ENCODE results near the gene PDE10A. TPM values are rescaled to one million over a fixed set of nuclear protein-coding genes. Genes with fewer than 3 reads are reported as not detected.

Gene PDE10A
- total RNA-seq, 1 donor from 2014 or later: 5.4 TPM

DNA sequence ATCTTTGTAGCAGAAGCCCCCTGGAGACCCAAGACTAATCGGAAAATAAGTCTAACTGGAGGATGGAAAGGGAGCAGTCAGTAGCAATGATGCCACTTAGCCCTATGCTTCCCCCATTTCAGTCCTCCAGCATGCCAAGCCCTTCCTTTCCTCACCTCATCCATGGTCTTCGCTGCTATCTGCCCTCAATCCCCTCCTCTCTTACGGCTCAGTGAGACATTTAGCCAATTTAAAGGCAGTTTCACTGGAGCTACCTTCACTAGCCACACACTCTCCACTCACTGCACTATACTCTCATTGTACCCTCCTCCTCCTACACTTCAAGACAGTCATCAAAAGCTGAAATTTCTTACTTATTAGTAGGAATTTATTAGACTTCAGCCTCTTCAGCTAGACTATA, 111.2 kb downstream of the PDE10A start:
- no peak overlapping the region for H3K4me2 ChIP-seq (ENCODE audit: low read length)
- no peaks in the 10 kb centered on the region for H3K9me3 Mint-ChIP-seq (ENCODE audit: unreplicated experiment)
- H3K27ac ChIP-seq (ENCODE audit: low read depth, low read length): no peak overlapping the region
- H3K36me3 Mint-ChIP-seq (ENCODE audit: low read depth, unreplicated experiment): no peaks in the 10 kb centered on the region
- no peak overlapping the region for H3K4me3 ChIP-seq (ENCODE audit: insufficient read depth, low read depth, low read length)
- H3K9me3 ChIP-seq (ENCODE audit: insufficient read depth, low read depth, low read length): no peaks in the 10 kb centered on the region
- no peaks in the 10 kb centered on the region for H3K4me1 Mint-ChIP-seq (ENCODE audit: low read depth, unreplicated experiment)
- TF ChIP-seq EZH2 (IDR thresholded peaks at IDR 0.05; ENCODE audit: insufficient read depth, low read length): no peak
- TF ChIP-seq, protein P1, sequence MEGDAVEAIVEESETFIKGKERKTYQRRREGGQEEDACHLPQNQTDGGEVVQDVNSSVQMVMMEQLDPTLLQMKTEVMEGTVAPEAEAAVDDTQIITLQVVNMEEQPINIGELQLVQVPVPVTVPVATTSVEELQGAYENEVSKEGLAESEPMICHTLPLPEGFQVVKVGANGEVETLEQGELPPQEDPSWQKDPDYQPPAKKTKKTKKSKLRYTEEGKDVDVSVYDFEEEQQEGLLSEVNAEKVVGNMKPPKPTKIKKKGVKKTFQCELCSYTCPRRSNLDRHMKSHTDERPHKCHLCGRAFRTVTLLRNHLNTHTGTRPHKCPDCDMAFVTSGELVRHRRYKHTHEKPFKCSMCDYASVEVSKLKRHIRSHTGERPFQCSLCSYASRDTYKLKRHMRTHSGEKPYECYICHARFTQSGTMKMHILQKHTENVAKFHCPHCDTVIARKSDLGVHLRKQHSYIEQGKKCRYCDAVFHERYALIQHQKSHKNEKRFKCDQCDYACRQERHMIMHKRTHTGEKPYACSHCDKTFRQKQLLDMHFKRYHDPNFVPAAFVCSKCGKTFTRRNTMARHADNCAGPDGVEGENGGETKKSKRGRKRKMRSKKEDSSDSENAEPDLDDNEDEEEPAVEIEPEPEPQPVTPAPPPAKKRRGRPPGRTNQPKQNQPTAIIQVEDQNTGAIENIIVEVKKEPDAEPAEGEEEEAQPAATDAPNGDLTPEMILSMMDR (IDR thresholded peaks at IDR 0.05; ENCODE audit: insufficient read depth, low read depth, low read length): no peak
- DNase-seq (ENCODE audit: low read depth) (no peak), FAIRE-seq (no peak)
- H2AFZ ChIP-seq (ENCODE audit: low read depth, low read length): no peak overlapping the region
- no peaks in the 10 kb centered on the region for H3K27me3 ChIP-seq (ENCODE audit: insufficient read depth, low read length)
- H3K4me3 Mint-ChIP-seq (ENCODE audit: unreplicated experiment): no peak overlapping the region
- no peaks in the 10 kb centered on the region for H3K27me3 Mint-ChIP-seq (ENCODE audit: low read depth, unreplicated experiment)
- H4K20me1 ChIP-seq (ENCODE audit: insufficient read depth, low read length): no peaks in the 10 kb centered on the region
- no peak overlapping the region for H3K27ac Mint-ChIP-seq (ENCODE audit: unreplicated experiment)
- H3K36me3 ChIP-seq (ENCODE audit: insufficient read depth, low read length): no peaks in the 10 kb centered on the region
- H3K79me2 ChIP-seq (ENCODE audit: insufficient read depth, low read length): no peaks in the 10 kb centered on the region
- no peak overlapping the region for H3K9ac ChIP-seq (ENCODE audit: low read length)
- H3K4me1 ChIP-seq (ENCODE audit: insufficient read depth, low read length): no peaks in the 10 kb centered on the region

DNA sequence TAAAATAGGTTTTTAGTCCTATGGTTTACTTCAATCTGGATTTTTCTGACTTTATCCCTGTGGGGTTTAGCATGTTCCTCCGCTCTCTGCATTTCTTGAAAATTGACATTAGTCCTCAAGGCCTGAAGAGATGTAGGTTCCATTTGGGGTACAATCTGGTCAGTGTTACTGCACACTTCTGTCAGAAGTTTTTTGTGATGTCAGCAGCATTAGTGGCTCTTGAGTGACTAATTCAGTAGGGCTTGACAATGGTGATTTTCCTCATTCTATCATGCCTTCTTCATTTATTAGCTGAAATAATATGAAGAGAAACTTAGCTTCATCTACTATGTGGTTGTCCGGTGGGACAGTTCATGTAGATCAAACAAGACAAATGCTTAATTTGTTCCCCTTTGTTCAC, 114.6 kb downstream of the PDE10A start:
- no peak for DNase-seq (ENCODE audit: low read depth)
- Histone ChIP-seq H3K4me1 (ENCODE audit: insufficient read depth, low read length) (no peaks in the 10 kb centered on the region), H3K36me3 (ENCODE audit: insufficient read depth, low read length) (no peaks in the 10 kb centered on the region), H3K27ac (ENCODE audit: low read depth, low read length) (no peak overlapping the region), H3K79me2 (ENCODE audit: insufficient read depth, low read length) (no peaks in the 10 kb centered on the region), H3K9me3 (ENCODE audit: insufficient read depth, low read depth, low read length) (no peaks in the 10 kb centered on the region), H3K9ac (ENCODE audit: low read length) (no peak overlapping the region), H3K4me2 (ENCODE audit: low read length) (no peak overlapping the region), H3K4me3 (ENCODE audit: insufficient read depth, low read depth, low read length) (no peak overlapping the region), H2AFZ (ENCODE audit: low read depth, low read length) (no peak overlapping the region), H3K27me3 (ENCODE audit: insufficient read depth, low read length) (no peaks in the 10 kb centered on the region), H4K20me1 (ENCODE audit: insufficient read depth, low read length) (no peaks in the 10 kb centered on the region)
- Mint-ChIP-seq H3K9me3 (ENCODE audit: unreplicated experiment) (no peaks in the 10 kb centered on the region), H3K4me3 (ENCODE audit: unreplicated experiment) (no peak overlapping the region), H3K27ac (ENCODE audit: unreplicated experiment) (no peak overlapping the region), H3K27me3 (ENCODE audit: low read depth, unreplicated experiment) (peaks cover 3% of the 10 kb centered on the region), H3K36me3 (ENCODE audit: low read depth, unreplicated experiment) (no peaks in the 10 kb centered on the region), H3K4me1 (ENCODE audit: low read depth, unreplicated experiment) (no peaks in the 10 kb centered on the region)
- TF ChIP-seq EZH2 (IDR thresholded peaks at IDR 0.05; ENCODE audit: insufficient read depth, low read length): no peak
- TF ChIP-seq, protein P1 (IDR thresholded peaks at IDR 0.05; ENCODE audit: insufficient read depth, low read depth, low read length): no peak
- FAIRE-seq: no peak

GRCh38 chr6:165545806-165546205, 117.2 kb downstream of the PDE10A start:
- H3K27me3 ChIP-seq (ENCODE audit: insufficient read depth, low read length): no peaks in the 10 kb centered on the region
- no peaks in the 10 kb centered on the region for H3K79me2 ChIP-seq (ENCODE audit: insufficient read depth, low read length)
- H4K20me1 ChIP-seq (ENCODE audit: insufficient read depth, low read length): no peaks in the 10 kb centered on the region
- H3K27ac ChIP-seq (ENCODE audit: low read depth, low read length): no peak overlapping the region
- no peak overlapping the region for H3K4me3 Mint-ChIP-seq (ENCODE audit: unreplicated experiment)
- H3K36me3 Mint-ChIP-seq (ENCODE audit: low read depth, unreplicated experiment): no peaks in the 10 kb centered on the region
- no peak overlapping the region for H2AFZ ChIP-seq (ENCODE audit: low read depth, low read length)
- H3K36me3 ChIP-seq (ENCODE audit: insufficient read depth, low read length): no peaks in the 10 kb centered on the region
- no peak overlapping the region for H3K4me2 ChIP-seq (ENCODE audit: low read length)
- no peak overlapping the region for H3K27ac Mint-ChIP-seq (ENCODE audit: unreplicated experiment)
- H3K9me3 Mint-ChIP-seq (ENCODE audit: unreplicated experiment): no peaks in the 10 kb centered on the region
- H3K4me1 ChIP-seq (ENCODE audit: insufficient read depth, low read length): no peaks in the 10 kb centered on the region
- DNase-seq (ENCODE audit: low read depth): no peak
- no peak overlapping the region for H3K9ac ChIP-seq (ENCODE audit: low read length)
- peaks cover 3% of the 10 kb centered on the region for H3K27me3 Mint-ChIP-seq (ENCODE audit: low read depth, unreplicated experiment)
- FAIRE-seq: no peak
- no peaks in the 10 kb centered on the region for H3K4me1 Mint-ChIP-seq (ENCODE audit: low read depth, unreplicated experiment)
- no peaks in the 10 kb centered on the region for H3K9me3 ChIP-seq (ENCODE audit: insufficient read depth, low read depth, low read length)
- TF ChIP-seq, protein P1 (IDR thresholded peaks at IDR 0.05; ENCODE audit: insufficient read depth, low read depth, low read length): no peak
- no peak for TF ChIP-seq EZH2 (IDR thresholded peaks at IDR 0.05; ENCODE audit: insufficient read depth, low read length)
- no peak overlapping the region for H3K4me3 ChIP-seq (ENCODE audit: insufficient read depth, low read depth, low read length)
